C4-2B (cell line): ENCODE results near the gene ATP5MG.

Experiments
- CTCF ChIP-seq: fragments of 450-650 bp; conservative IDR thresholded peaks from 2 replicates; pipeline ENCODE4 v1.5.1; 2017; ENCODE audit warnings: mild to moderate bottlenecking
- ZFX ChIP-seq: fragments of 450-650 bp; IDR thresholded peaks from 2 replicates; pipeline ENCODE4 v1.6.1; 2017

- TF ChIP-seq CTCF (no peak), ZFX (no peak)
Observed at GRCh38 chr11:118448294-118448693, 46.9 kb downstream of the ATP5MG start.
